SK-N-SH (cell line): ENCODE measurements around the gene MGLL. TPM values are rescaled to one million over a fixed set of nuclear protein-coding genes. Genes with fewer than 3 reads are reported as not detected.

ENCODE experiments used
- CTCF ChIA-PET: fragments of 300-600, 350-600 bp; formaldehyde crosslinking; extraction: SDS; loops from one replicate; lab custom pipeline; 2021; lab: Yijun Ruan, JAX
- POLR2A ChIA-PET: fragments of 350-600 bp; sonication (Branson Sonifier 250); formaldehyde crosslinking; extraction: SDS; loops from one replicate; lab custom pipeline; 2020; ENCODE audit warnings: antibody characterized with exemption, inconsistent platforms; lab: Yijun Ruan, JAX
- DNase-seq: peaks from one replicate; pipeline ENCODE4 v3.0.0; 2012
- H2AFZ ChIP-seq: fragments of 200-600 bp; sonication (generic); 2 replicates; pipeline ENCODE4 v1.8.1; 2016; ENCODE audit warnings: antibody characterized with exemption, mild to moderate bottlenecking, low read depth
- H3F3A ChIP-seq: fragments of 200-600 bp; sonication (generic); replicated peaks from 2 replicates; pipeline ENCODE3; 2016; ENCODE audit warnings: antibody characterized with exemption, mild to moderate bottlenecking; ENCODE audit not compliant: insufficient read depth
- H3K27ac ChIP-seq, 2 experiments: fragments of 200-500 bp in 1 of 2; fragments of 200-600 bp in 1 of 2; sonication (Bioruptor generic) in 1 of 2; sonication (generic), shearing (Covaris generic) in 1 of 2; 2 replicates each; pipeline versions ENCODE4 v1.5.1 to v1.6.1; 2014 to 2016; ENCODE audit warnings: low read depth in 2 of 2, inconsistent platforms in 1 of 2, low read length in 1 of 2, mild to moderate bottlenecking in 1 of 2, mixed read lengths in 1 of 2
- H3K27me3 ChIP-seq: fragments of 200-600 bp; sonication (generic), shearing (Covaris generic); 2 replicates; pipeline ENCODE4 v1.6.1; 2016; ENCODE audit warnings: mixed run types; ENCODE audit not compliant: insufficient read depth
- H3K36me3 ChIP-seq, 2 experiments: fragments of 200-500 bp in 1 of 2; fragments of 200-600 bp in 1 of 2; sonication (Bioruptor generic) in 1 of 2; sonication (generic) in 1 of 2; replicated peaks in 1 of 2; 2 replicates each; pipeline versions ENCODE3 to v1.5.1; 2014 to 2016; ENCODE audit warnings: low read length in 1 of 2, mild to moderate bottlenecking in 1 of 2; ENCODE audit not compliant: insufficient read depth in 2 of 2, control insufficient read depth in 1 of 2
- H3K4me1 ChIP-seq, 2 experiments: fragments of 200-500 bp in 1 of 2; fragments of 200-600 bp in 1 of 2; sonication (Bioruptor generic) in 1 of 2; sonication (generic), shearing (Covaris generic) in 1 of 2; 2 replicates each; pipeline versions ENCODE4 v1.5.1 to v1.6.1; 2014 to 2016; ENCODE audit warnings: low read depth in 1 of 2, low read length in 1 of 2, mixed run types in 1 of 2; ENCODE audit not compliant: insufficient read depth in 2 of 2, control insufficient read depth in 1 of 2
- H3K4me2 ChIP-seq: fragments of 200-600 bp; sonication (generic), shearing (Covaris generic); 2 replicates; pipeline ENCODE4 v1.6.1; 2017; ENCODE audit warnings: mixed run types
- H3K4me3 ChIP-seq, 2 experiments: fragments of 200-500 bp in 1 of 2; fragments of 200-600 bp in 1 of 2; sonication (Bioruptor generic) in 1 of 2; sonication (generic), shearing (Covaris generic) in 1 of 2; 2 replicates each; pipeline versions ENCODE4 v1.5.1 to v1.8.1; 2014 to 2016; ENCODE audit warnings: low read depth in 2 of 2, inconsistent platforms in 1 of 2, low read length in 1 of 2, mild to moderate bottlenecking in 1 of 2, mixed read lengths in 1 of 2, moderate library complexity in 1 of 2
- H3K79me2 ChIP-seq: fragments of 200-600 bp; sonication (generic); 2 replicates; pipeline ENCODE4 v1.8.1; 2017; ENCODE audit warnings: mild to moderate bottlenecking; ENCODE audit not compliant: insufficient read depth
- H3K9ac ChIP-seq: fragments of 200-600 bp; sonication (generic); 2 replicates; pipeline ENCODE4 v1.6.1; 2017; ENCODE audit warnings: mixed run types
- H3K9me2 ChIP-seq: fragments of 200-600 bp; sonication (generic); 2 replicates; pipeline ENCODE4 v1.6.1; 2017; ENCODE audit warnings: mixed run types
- H3K9me3 ChIP-seq: fragments of 200-600 bp; sonication (generic); 2 replicates; pipeline ENCODE4 v1.6.1; 2017; ENCODE audit warnings: mixed run types, mild to moderate bottlenecking, moderate library complexity
- H4K20me1 ChIP-seq: fragments of 200-600 bp; sonication (generic); 2 replicates; pipeline ENCODE4 v1.6.1; 2017; ENCODE audit warnings: mild to moderate bottlenecking, mixed run types; ENCODE audit not compliant: insufficient read depth
- EP300 ChIP-seq, 2 experiments: IDR thresholded peaks; 2 replicates each; pipeline versions ENCODE4 v1.4.0 to v1.6.1; 2012; ENCODE audit warnings: borderline replicate concordance in 1 of 2, low read depth in 1 of 2, low read length in 1 of 2
- EZH2phosphoT487 ChIP-seq: fragments of 200-600 bp; sonication (generic); IDR thresholded peaks from 2 replicates; pipeline ENCODE4 v1.6.1; 2017; ENCODE audit warnings: low read depth, mixed run types, mild to moderate bottlenecking, antibody characterized with exemption, moderate library complexity, borderline replicate concordance
- FOSL2 ChIP-seq: IDR thresholded peaks from 2 replicates; pipeline ENCODE4 v1.4.0; 2012; ENCODE audit warnings: low read depth, mild to moderate bottlenecking, moderate library complexity, borderline replicate concordance
- FOXM1 ChIP-seq: IDR thresholded peaks from 2 replicates; pipeline ENCODE4 v1.4.0; 2012; ENCODE audit warnings: low read depth, mild to moderate bottlenecking
- GABPA ChIP-seq: IDR thresholded peaks from 2 replicates; pipeline ENCODE4 v1.4.0; 2012; ENCODE audit warnings: low read depth, mild to moderate bottlenecking
- JUND ChIP-seq: IDR thresholded peaks from 2 replicates; pipeline ENCODE4 v1.4.0; 2012
- MXI1 ChIP-seq: IDR thresholded peaks from 2 replicates; pipeline ENCODE4 v1.6.1; 2012; ENCODE audit warnings: mild to moderate bottlenecking, low read depth, low read length, improper control_type of control experiment
- NFIC ChIP-seq: IDR thresholded peaks from 2 replicates; pipeline ENCODE4 v1.4.0; 2012; ENCODE audit warnings: borderline replicate concordance
- NRF1 ChIP-seq: IDR thresholded peaks from 2 replicates; pipeline ENCODE4 v1.6.1; 2012; ENCODE audit warnings: low read depth, mild to moderate bottlenecking, low read length
- POLR2AphosphoS5 ChIP-seq: IDR thresholded peaks from 2 replicates; pipeline ENCODE4 v1.6.1; 2012; ENCODE audit warnings: low read depth, low read length
- RAD21 ChIP-seq: IDR thresholded peaks from 2 replicates; pipeline ENCODE4 v1.6.1; 2012; ENCODE audit warnings: mild to moderate bottlenecking, low read length
- RCOR1 ChIP-seq: fragments of 150-350 bp; IDR thresholded peaks from 2 replicates; pipeline ENCODE4 v1.6.1; 2017; ENCODE audit warnings: antibody characterized with exemption, low read length
- SIN3A ChIP-seq: IDR thresholded peaks from 2 replicates; pipeline ENCODE4 v1.6.1; 2012; ENCODE audit warnings: low read depth, mild to moderate bottlenecking, low read length, moderate library complexity, borderline replicate concordance
- SMC3 ChIP-seq: IDR thresholded peaks from 2 replicates; pipeline ENCODE4 v1.6.1; 2012; ENCODE audit warnings: low read depth, low read length, improper control_type of control experiment
- TCF12 ChIP-seq: IDR thresholded peaks from 2 replicates; pipeline ENCODE4 v1.4.0; 2012
- TEAD4 ChIP-seq: IDR thresholded peaks from 2 replicates; pipeline ENCODE4 v1.4.0; 2012; ENCODE audit warnings: mild to moderate bottlenecking, borderline replicate concordance; ENCODE audit not compliant: insufficient read depth
- YY1 ChIP-seq: IDR thresholded peaks from 2 replicates; pipeline ENCODE4 v1.4.0; 2012; ENCODE audit warnings: low read depth, mild to moderate bottlenecking
- WGBS: methylation state at CpG from one replicate; pipeline ENCODE4 v1.1.6; 2017; ENCODE audit warnings: low lambda C conversion rate; 5-methylcytosine and 5-hydroxymethylcytosine counted together
- polyA plus RNA-seq, 3 experiments: library from polyadenylated mRNA; depleted of rRNA; stranded (reverse); fragments of >200 nt; gene quantifications; 2 replicates each; pipeline ENCODE4 v1.2.3, GENCODE V29; 2012
- TF ChIP-seq, protein P1 (sequence below): IDR thresholded peaks from 2 replicates; pipeline ENCODE4 v1.4.0; 2012; ENCODE audit warnings: low read depth
- TF ChIP-seq, protein P2 (sequence below): IDR thresholded peaks from 2 replicates; pipeline ENCODE4 v1.4.0; 2012; ENCODE audit warnings: low read depth, borderline replicate concordance
- TF ChIP-seq, protein P3 (sequence below): fragments of 200-600 bp; sonication (generic); IDR thresholded peaks from 2 replicates; pipeline ENCODE4 v1.6.1; 2017; ENCODE audit warnings: antibody characterized with exemption, mild to moderate bottlenecking, moderate library complexity
- TF ChIP-seq, protein P4 (sequence below): IDR thresholded peaks from 2 replicates; pipeline ENCODE4 v1.6.1; 2012; ENCODE audit warnings: mild to moderate bottlenecking, low read depth, low read length, moderate library complexity

Gene MGLL
- polyA plus RNA-seq, 1 of the 3 experiments (the other 2 are of a cell fraction): 2.2 TPM

DNA sequence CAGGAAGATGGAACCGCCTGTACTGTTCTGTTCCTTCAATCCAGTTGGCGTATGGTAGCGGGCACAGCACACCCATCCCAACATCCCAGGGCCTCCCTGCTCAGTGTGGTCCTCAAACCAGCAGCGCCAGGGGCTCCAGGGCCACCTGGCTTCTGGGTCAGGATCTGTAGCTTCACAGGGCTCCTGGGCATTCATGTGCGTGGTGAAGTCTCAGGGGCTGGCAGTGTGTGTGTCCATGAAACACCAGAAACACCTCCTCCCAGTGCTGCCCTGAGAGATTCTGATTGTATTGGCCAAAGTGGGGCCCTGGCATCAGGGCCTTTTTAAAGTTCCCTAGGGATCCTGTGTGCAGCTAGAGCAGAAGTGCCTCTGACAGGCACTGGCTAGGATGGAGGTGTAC lies 107.4 kb downstream of the MGLL start:
- no peak overlapping the region for H3K4me3 ChIP-seq
- DNase-seq: no peak
- H3K9ac ChIP-seq: no peak overlapping the region
- H3F3A ChIP-seq: no peaks in the 10 kb centered on the region
- POLR2A ChIA-PET: no interaction called here
- H2AFZ ChIP-seq: no peak overlapping the region
- H3K79me2 ChIP-seq: no peaks in the 10 kb centered on the region
- H3K27ac ChIP-seq: no peak overlapping the region
- TF ChIP-seq, protein P1, sequence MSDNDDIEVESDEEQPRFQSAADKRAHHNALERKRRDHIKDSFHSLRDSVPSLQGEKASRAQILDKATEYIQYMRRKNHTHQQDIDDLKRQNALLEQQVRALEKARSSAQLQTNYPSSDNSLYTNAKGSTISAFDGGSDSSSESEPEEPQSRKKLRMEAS: no peak
- TF ChIP-seq, protein P2, sequence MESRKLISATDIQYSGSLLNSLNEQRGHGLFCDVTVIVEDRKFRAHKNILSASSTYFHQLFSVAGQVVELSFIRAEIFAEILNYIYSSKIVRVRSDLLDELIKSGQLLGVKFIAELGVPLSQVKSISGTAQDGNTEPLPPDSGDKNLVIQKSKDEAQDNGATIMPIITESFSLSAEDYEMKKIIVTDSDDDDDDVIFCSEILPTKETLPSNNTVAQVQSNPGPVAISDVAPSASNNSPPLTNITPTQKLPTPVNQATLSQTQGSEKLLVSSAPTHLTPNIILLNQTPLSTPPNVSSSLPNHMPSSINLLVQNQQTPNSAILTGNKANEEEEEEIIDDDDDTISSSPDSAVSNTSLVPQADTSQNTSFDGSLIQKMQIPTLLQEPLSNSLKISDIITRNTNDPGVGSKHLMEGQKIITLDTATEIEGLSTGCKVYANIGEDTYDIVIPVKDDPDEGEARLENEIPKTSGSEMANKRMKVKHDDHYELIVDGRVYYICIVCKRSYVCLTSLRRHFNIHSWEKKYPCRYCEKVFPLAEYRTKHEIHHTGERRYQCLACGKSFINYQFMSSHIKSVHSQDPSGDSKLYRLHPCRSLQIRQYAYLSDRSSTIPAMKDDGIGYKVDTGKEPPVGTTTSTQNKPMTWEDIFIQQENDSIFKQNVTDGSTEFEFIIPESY: no peak
- peaks cover 0 to 49% of the 10 kb centered on the region in 2 experiments; a peak in 1 of 4 replicates for H3K4me1 ChIP-seq
- H3K9me2 ChIP-seq: no peaks in the 10 kb centered on the region
- no peaks in the 10 kb centered on the region for H3K9me3 ChIP-seq
- H3K27me3 ChIP-seq: no peaks in the 10 kb centered on the region
- CTCF ChIA-PET: interaction anchor here (4.3 kb wide), 1 partner anchor 18 kb away, joined by 15 read pairs; no protein-coding TSS in a partner anchor
- H4K20me1 ChIP-seq: no peaks in the 10 kb centered on the region
- WGBS: 87% methylated on average over 3 of the region's 5 CpGs
- H3K36me3 ChIP-seq: no peaks in the 10 kb centered on the region
- H3K4me2 ChIP-seq: no peak overlapping the region

DNA sequence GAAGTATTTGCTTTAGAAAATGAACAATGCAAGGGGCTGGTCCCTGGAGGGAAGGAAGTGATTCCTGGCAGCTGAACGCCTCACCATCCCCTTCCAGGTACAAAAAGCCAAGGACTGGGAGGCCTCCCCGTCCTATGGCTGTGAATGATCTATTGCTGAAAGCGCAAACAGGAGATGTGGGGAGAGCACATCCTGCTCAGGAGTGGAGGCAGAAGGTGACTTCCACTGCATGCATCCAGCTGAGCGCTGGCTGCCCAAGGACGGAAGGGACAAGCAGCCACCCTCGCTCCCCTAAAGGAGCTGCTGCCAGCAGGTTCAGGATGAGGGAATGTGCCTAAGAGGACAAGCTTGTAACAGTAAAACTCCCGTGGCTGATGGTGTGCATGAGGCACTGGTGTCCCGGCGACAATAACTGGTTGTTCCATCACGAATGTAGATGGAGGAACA lies 108.2 kb downstream of the MGLL start:
- CTCF ChIA-PET: interaction anchor here (0.7 to 1.0 kb wide), 2 partner anchors 9 to 15 kb away, joined by 3 to 4 read pairs; no protein-coding TSS in a partner anchor
- WGBS: 75% methylated on average over 10 of the region's 10 CpGs
- TF ChIP-seq, protein P1: no peak
- TF ChIP-seq NFIC (no peak), JUND (no peak), RCOR1 (no peak), FOSL2 (no peak), EZH2phosphoT487 (no peak), TCF12 (no peak), MXI1 (no peak), POLR2AphosphoS5 (no peak), EP300 (IDR thresholded peaks at IDR 0.05; ENCODE audit: borderline replicate concordance in 1 of 2, low read depth in 1 of 2, low read length in 1 of 2) (no peak), TEAD4 (no peak), RAD21 (no peak), GABPA (no peak), YY1 (no peak), SIN3A (no peak), NRF1 (no peak), FOXM1 (no peak), SMC3 (no peak)
- TF ChIP-seq, protein P3, sequence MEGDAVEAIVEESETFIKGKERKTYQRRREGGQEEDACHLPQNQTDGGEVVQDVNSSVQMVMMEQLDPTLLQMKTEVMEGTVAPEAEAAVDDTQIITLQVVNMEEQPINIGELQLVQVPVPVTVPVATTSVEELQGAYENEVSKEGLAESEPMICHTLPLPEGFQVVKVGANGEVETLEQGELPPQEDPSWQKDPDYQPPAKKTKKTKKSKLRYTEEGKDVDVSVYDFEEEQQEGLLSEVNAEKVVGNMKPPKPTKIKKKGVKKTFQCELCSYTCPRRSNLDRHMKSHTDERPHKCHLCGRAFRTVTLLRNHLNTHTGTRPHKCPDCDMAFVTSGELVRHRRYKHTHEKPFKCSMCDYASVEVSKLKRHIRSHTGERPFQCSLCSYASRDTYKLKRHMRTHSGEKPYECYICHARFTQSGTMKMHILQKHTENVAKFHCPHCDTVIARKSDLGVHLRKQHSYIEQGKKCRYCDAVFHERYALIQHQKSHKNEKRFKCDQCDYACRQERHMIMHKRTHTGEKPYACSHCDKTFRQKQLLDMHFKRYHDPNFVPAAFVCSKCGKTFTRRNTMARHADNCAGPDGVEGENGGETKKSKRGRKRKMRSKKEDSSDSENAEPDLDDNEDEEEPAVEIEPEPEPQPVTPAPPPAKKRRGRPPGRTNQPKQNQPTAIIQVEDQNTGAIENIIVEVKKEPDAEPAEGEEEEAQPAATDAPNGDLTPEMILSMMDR: no peak
- TF ChIP-seq, protein P4, sequence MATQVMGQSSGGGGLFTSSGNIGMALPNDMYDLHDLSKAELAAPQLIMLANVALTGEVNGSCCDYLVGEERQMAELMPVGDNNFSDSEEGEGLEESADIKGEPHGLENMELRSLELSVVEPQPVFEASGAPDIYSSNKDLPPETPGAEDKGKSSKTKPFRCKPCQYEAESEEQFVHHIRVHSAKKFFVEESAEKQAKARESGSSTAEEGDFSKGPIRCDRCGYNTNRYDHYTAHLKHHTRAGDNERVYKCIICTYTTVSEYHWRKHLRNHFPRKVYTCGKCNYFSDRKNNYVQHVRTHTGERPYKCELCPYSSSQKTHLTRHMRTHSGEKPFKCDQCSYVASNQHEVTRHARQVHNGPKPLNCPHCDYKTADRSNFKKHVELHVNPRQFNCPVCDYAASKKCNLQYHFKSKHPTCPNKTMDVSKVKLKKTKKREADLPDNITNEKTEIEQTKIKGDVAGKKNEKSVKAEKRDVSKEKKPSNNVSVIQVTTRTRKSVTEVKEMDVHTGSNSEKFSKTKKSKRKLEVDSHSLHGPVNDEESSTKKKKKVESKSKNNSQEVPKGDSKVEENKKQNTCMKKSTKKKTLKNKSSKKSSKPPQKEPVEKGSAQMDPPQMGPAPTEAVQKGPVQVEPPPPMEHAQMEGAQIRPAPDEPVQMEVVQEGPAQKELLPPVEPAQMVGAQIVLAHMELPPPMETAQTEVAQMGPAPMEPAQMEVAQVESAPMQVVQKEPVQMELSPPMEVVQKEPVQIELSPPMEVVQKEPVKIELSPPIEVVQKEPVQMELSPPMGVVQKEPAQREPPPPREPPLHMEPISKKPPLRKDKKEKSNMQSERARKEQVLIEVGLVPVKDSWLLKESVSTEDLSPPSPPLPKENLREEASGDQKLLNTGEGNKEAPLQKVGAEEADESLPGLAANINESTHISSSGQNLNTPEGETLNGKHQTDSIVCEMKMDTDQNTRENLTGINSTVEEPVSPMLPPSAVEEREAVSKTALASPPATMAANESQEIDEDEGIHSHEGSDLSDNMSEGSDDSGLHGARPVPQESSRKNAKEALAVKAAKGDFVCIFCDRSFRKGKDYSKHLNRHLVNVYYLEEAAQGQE: no peak
- TF ChIP-seq, all 33 proteins: peak for 0
- H3K27ac ChIP-seq: no peak overlapping the region
- no peak for DNase-seq
- no peak overlapping the region for H3K9ac ChIP-seq
- no peaks in the 10 kb centered on the region for H3K9me2 ChIP-seq
- H3K79me2 ChIP-seq: no peaks in the 10 kb centered on the region
- no peaks in the 10 kb centered on the region for H3K27me3 ChIP-seq
- POLR2A ChIA-PET: no interaction called here
- no peaks in the 10 kb centered on the region for H4K20me1 ChIP-seq
- no peaks in the 10 kb centered on the region for H3K9me3 ChIP-seq
- no peak overlapping the region for H3K4me3 ChIP-seq
- H3K36me3 ChIP-seq: no peaks in the 10 kb centered on the region
- peaks cover 0 to 46% of the 10 kb centered on the region in 2 experiments; a peak in 1 of 4 replicates for H3K4me1 ChIP-seq
- H2AFZ ChIP-seq: no peak overlapping the region
- no peak overlapping the region for H3K4me2 ChIP-seq
- H3F3A ChIP-seq: no peaks in the 10 kb centered on the region
